RCC 7860 (cell line): Measurements from ENCODE around the gene CD58.

Experiments
- DNase-seq: peaks from one replicate; pipeline ENCODE4 v3.0.0-alpha.2; 2015; ENCODE audit warnings: low spot score
- FAIRE-seq: peaks from 2 replicates; lab custom pipeline; 2012; peaks lifted over from hg19 to GRCh38; lab: Jason Lieb, UNC

Gene CD58

GRCh38 chr1:116496898-116497297, 73.9 kb downstream of the CD58 start:
- DNase-seq (no peak), FAIRE-seq (no peak)

- FAIRE-seq (no peak), DNase-seq (no peak)
Measured at GRCh38 chr1:116496380-116496779, 74.4 kb downstream of the CD58 start.

DNA sequence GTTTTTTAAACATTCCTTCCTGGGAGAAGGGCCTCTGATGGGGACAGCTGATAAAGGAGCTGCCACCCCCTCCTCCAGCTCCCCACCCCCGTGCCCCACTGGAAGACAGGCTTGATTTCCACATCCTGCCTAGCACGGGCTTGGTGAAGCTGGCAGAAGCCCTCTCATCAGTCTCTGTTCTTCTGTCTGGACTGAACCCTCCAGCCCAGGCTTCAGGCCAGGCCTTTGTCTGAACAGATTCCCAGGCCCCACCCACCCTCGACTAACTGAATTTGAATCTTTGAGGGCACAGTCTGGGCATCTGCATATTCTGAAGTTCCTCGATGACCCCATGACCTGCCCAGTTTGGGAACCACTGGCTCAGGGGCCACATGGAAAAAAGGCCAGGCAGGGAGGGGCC, 75.3 kb downstream of the CD58 start:
- DNase-seq (no peak), FAIRE-seq (no peak)

GRCh38 chr1:116494745-116495144, 76.1 kb downstream of the CD58 start:
- FAIRE-seq (no peak), DNase-seq (no peak)

DNA sequence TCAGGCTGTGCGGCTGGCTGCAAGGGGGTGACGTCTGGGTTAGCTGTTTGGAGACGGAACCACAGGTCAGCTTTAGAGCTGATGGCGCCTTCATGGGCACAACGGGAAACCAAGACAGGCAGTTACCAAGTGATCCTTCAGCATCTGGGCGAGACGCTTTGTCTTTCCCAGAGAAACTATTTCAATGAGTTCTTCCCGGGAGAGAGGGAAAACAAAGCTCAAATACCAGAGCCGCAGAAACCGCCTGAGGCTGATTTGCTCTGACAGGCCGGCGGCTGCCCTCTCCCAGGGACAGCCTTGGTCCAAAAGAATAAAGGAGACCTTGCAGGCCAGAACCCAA, 76.5 kb downstream of the CD58 start:
- FAIRE-seq (no peak), DNase-seq (no peak)

DNA sequence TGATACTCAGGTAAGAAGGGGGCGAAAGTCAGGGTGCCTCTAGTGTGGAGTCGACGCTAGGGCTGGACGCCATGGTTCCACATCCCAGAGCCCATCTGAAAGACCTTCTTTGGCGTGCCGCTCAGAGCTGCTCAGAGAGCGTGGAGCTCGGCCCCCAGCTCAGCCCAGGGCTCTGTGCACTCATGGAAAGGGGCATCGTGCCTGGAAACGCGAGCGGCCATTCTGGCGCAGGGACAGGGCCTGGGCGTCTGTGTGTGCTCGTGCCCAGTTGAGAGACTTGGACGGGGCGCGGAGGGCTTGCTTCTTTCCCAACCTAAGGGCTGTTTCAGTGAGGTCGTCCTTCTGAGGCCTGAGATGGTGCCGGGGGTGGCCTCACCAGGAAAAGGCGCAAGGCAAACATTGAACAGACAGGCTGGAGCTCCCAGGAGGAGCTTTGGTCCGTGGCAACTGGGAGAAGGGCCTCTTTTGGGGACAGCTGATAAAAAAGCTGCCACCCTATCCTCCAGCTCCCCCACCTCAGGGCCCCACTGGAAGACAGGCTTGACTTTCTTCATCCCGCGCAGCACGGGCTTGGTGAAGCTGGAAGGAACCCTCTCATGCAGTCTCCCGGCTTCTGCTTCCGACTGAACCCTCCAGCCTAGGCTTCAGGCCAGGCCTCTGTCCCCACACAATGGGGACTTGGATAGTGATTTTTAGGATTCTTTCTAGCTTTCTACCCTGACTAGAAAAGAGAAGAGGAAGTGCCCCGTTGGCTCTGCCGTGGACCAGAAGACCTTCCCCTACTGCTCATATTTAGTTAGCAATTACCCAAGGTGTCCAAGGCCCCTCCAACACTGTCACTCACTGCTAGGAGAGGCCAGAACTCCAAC, 77.1 kb downstream of the CD58 start:
- FAIRE-seq: no peak
- no peak for DNase-seq

- FAIRE-seq (no peak), DNase-seq (no peak)
Measured at GRCh38 chr1:116493036-116493435, 77.8 kb downstream of the CD58 start.

- DNase-seq (peak; percentile 19), FAIRE-seq (no peak)
Measured at GRCh38 chr1:116492358-116492811, 78.4 kb downstream of the CD58 start.

DNA sequence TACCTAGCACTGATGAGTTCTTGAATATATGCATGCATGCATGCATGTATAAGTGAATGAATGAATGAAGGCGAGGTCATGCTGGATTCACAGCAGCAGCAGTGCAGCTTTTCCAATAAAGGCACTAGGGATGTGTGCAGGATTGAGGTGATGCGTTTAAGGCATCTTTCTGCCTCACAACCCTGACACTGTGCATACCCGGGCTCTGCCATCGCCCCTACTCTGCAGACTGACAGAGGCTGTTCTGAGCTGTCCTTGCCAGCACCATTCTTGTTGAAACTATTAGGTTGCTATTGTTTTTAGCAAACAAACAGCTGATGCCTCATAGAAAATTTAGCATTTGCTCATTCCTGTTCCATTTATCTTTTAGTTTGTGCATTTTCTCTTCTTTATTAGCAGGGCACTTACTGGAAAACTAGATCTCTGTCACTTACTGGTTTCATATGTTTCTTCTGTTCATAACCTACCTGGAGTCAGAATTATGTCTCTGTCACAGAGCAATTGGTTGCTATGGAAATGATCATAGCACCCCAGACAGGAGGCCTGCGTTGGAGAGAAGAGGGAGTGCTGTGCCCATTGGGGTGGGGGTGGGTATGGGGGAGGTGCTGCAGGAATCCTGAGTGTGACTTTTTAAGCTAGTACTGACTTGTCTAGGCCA, 79.0 kb downstream of the CD58 start:
- FAIRE-seq (no peak), DNase-seq (no peak)

- DNase-seq (no peak), FAIRE-seq (no peak)
Measured at GRCh38 chr1:116490588-116490987, 80.2 kb downstream of the CD58 start.

DNA sequence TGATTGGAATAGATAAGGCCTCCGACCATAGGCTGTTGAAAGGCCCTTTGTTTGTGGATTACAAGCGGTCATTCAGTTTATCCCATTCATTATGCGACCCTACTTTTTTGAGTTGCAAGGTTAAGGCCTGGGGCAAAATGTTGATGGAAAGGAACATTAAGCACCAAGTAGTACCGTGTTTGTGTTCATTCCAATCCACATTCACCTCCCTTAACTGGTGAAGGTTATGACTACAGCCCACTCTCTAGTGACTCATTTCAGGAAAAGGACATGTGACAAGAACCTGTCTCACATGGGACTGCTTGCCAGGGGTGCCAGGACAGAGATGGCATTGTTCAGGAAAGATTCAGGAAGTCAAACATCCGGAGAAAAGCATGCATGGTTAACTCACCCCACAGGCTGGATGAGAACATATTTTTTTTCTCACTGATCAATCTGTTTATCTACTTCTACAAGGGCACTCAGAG, 81.6 kb downstream of the CD58 start:
- peak; percentile 80 for DNase-seq
- peak; percentile 46 for FAIRE-seq

GRCh38 chr1:116488071-116488470, 82.8 kb downstream of the CD58 start:
- DNase-seq: no peak
- no peak for FAIRE-seq

- DNase-seq: no peak
- no peak for FAIRE-seq
Measured at GRCh38 chr1:116487583-116487982, 83.2 kb downstream of the CD58 start.

DNA sequence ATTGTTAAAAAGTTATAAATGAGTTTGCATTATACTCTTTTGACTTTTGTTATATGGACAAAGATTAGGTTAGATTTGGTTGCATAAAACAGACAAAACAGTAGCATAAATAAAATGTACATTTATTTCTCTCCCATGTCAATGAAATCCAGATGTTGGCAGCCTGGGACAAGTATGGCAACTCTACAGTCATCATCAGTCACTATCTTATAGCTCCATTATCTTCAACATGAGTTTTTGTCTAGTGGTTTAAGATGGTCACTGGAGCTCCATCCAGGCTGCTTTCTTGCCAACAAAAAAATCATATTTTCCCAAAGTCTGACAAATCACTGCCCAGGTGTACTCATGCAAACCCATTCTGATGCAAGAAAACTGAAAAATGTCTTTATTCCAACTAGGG, 83.8 kb downstream of the CD58 start:
- no peak for FAIRE-seq
- DNase-seq: no peak

DNA sequence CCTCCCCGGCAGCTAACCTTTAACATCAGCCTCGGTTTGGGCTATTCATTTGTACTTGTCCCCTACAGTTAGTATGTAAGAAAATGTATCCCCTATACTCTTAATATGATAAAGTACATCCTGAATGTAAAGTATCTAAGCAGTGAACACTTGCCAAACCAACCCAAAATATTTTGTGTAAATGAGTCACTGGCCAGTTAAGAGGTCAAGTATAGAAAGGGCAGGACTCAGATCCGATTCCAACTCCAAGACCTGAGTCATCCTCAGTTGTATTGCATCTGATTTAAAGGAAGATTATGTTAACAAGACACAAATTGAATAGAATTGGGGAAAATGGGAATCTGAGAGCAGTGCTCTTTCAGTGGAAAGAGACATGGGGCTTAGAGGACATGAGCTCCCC, 84.4 kb downstream of the CD58 start:
- DNase-seq (no peak), FAIRE-seq (no peak)

DNA sequence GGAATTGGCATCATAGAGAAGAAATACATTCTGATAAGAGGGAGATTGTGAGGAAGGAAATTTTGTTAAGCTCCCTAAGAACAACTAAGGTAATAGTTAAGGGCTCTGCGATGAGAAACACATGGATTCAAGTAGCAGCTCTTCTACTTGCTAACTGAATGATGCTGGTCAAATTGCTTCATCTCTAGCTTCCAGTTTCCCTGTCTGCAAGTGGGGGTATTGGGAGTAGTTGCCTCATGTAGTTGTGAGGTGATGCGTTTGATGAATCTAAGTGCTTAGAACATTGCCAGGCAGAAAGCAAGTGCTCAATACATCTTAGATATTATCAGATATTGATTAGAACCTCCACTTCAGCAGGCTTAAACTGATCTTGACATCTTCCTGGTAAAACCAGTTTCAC, 84.8 kb downstream of the CD58 start:
- DNase-seq (no peak), FAIRE-seq (no peak)

DNA sequence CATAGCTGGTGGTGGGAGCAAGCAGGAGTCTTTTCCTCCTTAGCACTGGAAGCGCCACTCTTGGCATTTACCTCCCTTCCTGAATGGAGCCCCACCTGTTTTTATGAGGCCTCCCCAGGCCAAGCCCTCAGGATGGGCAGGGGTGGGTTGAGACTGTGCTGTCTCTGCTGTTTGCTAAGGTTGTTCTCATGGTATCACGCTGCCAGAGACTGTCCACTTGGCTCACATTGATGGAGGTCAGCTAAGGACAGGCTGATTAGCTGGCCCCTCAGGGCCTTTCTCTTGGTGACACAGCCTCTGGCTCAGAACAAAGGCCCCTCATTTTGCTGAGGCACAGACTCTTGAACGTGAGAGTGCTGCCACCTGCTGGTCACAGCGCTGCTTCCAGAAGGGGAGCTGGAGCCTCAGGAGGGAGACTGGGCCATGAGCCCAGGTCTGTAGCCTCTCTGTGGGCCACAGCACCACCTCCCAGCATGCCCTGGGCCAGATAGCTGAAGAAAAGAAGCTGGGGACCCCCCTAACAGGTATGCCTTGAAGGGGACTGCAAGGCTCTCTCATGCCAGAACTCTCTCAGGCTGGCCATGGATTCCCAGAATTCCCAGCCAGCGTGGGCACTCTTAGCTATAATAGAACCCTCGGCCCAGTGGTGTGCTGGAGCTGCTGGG, 85.6 kb downstream of the CD58 start:
- DNase-seq: peak; percentile 53

DNA sequence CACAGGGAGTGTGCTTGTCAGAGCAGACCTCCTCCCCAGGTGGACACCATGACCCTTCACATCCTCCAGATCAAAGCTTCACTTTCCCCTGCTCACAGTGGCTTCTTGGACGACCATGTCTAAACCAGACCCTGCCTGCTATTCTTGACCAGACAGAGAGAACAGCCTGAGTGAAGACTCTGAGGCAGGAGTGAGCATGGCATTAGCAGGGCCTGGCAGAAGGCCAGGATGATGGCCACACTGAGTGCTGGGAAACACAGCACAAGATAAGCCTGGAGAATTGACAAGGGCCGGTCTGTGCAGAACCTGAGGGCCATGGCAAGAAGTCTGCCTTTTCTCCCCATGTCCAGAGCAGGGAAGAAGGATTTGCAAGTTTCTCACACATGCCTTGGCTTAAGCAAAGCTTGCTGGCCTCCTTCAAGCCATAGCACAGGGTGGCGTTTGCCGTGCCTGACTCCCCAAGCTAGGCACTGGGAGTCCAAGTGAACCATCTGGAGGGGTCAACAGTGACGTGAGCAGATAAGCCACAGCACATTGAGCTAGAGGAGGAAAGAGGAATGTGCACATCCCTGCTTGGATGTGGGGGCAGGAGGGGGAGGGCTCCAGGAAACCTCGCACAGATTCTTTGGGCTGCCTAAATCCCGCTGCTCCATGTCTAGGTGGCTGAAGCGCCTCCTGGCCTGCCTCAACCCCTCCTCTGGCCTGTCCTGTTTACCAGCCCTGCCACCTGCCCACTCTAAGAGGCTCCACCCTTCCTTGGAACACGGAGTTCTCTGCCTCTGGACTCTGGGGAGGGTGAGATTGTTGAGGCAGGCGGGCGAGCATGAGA, 87.1 kb downstream of the CD58 start:
- DNase-seq: no peak
- FAIRE-seq: no peak

More for the DNA sequence above, 85.6 kb downstream of the CD58 start:
- no peak for FAIRE-seq

DNA sequence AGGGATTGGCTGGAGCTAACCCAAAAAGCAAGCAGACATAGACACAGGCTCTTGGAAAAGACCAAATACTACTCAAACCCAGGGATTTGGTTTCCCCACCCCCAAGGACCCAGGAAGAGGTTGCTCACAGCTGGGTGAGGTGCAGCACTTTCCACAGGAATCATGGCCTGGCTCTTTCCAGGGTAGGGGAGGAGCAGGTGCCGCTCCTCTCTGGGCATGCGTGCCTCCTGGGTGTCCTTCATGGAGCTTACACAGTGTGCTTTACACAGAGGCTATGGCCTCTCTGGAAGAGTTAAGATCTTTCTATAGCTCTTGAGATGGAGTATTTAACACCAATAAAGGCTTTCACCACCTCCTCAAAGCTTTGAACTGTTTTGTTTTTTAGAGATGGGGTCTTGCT, 88.3 kb downstream of the CD58 start:
- DNase-seq (no peak), FAIRE-seq (no peak)

DNA sequence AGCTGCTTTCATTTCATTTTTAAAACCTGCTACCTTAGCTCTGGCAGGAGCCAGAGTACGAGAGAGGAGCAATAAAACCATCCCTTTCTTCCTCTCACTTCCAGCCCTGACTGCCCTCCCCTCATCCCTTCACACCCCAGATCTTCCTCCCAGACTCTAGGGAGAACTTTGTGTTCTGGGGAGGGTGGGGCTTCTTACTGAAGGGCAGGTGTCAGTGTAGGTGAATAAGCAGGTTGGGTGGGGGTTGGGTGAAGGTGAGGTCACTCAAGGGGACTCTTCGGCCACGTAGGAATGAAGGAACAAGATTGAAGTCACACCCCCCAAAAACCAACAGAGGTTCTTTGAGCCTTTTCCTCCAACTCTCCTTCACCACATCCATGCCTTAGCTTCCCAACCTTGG, 88.9 kb downstream of the CD58 start:
- DNase-seq (no peak), FAIRE-seq (no peak)

DNA sequence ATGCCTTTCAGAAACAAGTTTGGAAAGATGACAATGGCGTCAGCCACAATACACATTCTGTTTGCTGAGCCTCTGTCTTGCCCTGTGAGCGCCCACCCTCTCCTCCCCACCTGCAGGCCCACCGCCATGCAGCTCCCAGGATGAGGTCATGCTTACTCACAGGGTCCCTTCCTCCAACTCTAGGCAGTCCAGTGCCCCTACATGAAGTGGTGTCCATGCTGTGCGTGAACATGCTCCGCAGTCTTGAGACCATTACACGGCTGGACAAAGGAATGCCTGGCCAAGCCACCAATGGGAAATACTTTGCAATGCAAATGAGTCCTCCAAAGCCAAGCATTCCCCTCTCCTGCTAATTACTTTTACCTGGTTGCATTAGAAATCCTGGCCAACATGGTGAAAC, 92.2 kb downstream of the CD58 start:
- no peak for DNase-seq
- no peak for FAIRE-seq
